ENCODE data around the gene PEAR1.

Gene PEAR1

DNA sequence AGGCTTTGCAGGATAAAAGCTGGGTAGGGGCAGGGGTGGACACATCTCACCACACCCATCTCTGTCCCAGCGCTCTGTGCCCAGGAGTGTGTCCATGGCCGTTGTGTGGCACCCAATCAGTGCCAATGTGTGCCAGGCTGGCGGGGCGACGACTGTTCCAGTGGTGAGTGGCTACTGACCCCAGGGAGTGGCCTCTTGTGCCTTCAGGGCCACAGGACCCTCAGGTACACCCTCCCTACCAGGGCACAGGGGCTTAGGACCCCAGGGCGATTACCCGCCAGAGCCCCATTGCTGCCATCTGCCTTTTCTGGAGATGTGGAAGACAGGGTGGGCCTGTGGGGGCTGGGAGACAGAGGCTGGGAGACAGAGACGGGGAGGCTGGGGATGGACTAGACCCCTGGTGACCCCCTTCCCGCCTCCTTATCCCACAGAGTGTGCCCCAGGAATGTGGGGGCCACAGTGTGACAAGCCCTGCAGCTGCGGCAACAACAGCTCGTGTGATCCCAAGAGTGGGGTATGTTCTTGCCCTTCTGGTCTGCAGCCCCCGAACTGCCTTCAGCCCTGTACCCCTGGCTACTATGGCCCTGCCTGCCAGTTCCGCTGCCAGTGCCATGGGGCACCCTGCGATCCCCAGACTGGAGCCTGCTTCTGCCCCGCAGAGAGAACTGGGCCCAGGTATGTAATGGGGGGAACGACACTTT, 12.8 kb downstream of the PEAR1 start:
- Histone ChIP-seq H3K9ac (ENCODE audit: low read depth in 1 of 2, low read length in 2 of 2) (no peak overlapping the region), H3K4me1 (ENCODE audit: control insufficient read depth in 1 of 2, insufficient read depth in 2 of 2, low read length in 2 of 2) (peaks cover 5% of the 10 kb centered on the region in 2 donors), H3K4me3 (ENCODE audit: low read depth in 1 of 2, low read length in 2 of 2) (no peak overlapping the region), H3K36me3 (ENCODE audit: control insufficient read depth in 1 of 2, insufficient read depth in 2 of 2, low read length in 2 of 2) (no peaks in the 10 kb centered on the region), H3K9me3 (ENCODE audit: control insufficient read depth in 1 of 2, low read length in 2 of 2) (no peaks in the 10 kb centered on the region), H3K27ac (ENCODE audit: low read depth, low read length) (no peak overlapping the region), H3K27me3 (ENCODE audit: control insufficient read depth in 1 of 2, insufficient read depth in 2 of 2, low read length in 2 of 2) (peaks cover 9 to 21% of the 10 kb centered on the region in 2 donors)

GRCh38 chr1:156908541-156908940, 15.0 kb downstream of the PEAR1 start:
- Histone ChIP-seq H3K9me3 (ENCODE audit: control insufficient read depth in 1 of 2, low read length in 2 of 2) (no peaks in the 10 kb centered on the region), H3K9ac (ENCODE audit: low read depth in 1 of 2, low read length in 2 of 2) (no peak overlapping the region), H3K27me3 (ENCODE audit: control insufficient read depth in 1 of 2, insufficient read depth in 2 of 2, low read length in 2 of 2) (peaks cover 9 to 21% of the 10 kb centered on the region in 2 donors), H3K4me3 (ENCODE audit: low read depth in 1 of 2, low read length in 2 of 2) (no peak overlapping the region), H3K27ac (ENCODE audit: low read depth, low read length) (no peak overlapping the region), H3K36me3 (ENCODE audit: control insufficient read depth in 1 of 2, insufficient read depth in 2 of 2, low read length in 2 of 2) (no peaks in the 10 kb centered on the region), H3K4me1 (ENCODE audit: control insufficient read depth in 1 of 2, insufficient read depth in 2 of 2, low read length in 2 of 2) (peaks cover 5% of the 10 kb centered on the region in 2 donors)

DNA sequence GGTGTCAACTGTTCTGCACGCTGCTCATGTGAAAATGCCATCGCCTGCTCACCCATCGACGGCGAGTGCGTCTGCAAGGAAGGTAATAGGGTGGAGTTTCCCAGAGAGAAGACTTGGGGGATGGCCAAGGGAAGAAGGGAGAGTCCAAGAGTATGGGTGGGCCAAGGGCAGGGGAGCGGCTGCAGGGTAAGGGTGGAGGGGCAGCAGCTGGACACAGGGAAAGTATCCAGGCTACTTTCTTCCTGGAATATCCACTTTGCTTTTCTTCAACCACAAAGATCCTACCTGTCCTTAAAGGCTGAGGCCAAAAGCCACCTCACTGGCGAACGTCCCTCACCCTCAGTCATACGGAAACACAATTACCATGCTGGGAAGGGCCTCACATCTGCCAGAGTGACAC, 15.4 kb downstream of the PEAR1 start:
- Histone ChIP-seq H3K27ac (ENCODE audit: low read depth, low read length) (no peak overlapping the region), H3K27me3 (ENCODE audit: control insufficient read depth in 1 of 2, insufficient read depth in 2 of 2, low read length in 2 of 2) (peaks cover 9 to 21% of the 10 kb centered on the region in 2 donors), H3K9me3 (ENCODE audit: control insufficient read depth in 1 of 2, low read length in 2 of 2) (no peaks in the 10 kb centered on the region), H3K4me3 (ENCODE audit: low read depth in 1 of 2, low read length in 2 of 2) (no peak overlapping the region), H3K4me1 (ENCODE audit: control insufficient read depth in 1 of 2, insufficient read depth in 2 of 2, low read length in 2 of 2) (peaks cover 5% of the 10 kb centered on the region in 2 donors), H3K36me3 (ENCODE audit: control insufficient read depth in 1 of 2, insufficient read depth in 2 of 2, low read length in 2 of 2) (no peaks in the 10 kb centered on the region), H3K9ac (ENCODE audit: low read depth in 1 of 2, low read length in 2 of 2) (no peak overlapping the region)

- Histone ChIP-seq H3K9ac (ENCODE audit: low read depth in 1 of 2, low read length in 2 of 2) (no peak overlapping the region), H3K9me3 (ENCODE audit: control insufficient read depth in 1 of 2, low read length in 2 of 2) (no peaks in the 10 kb centered on the region), H3K4me1 (ENCODE audit: control insufficient read depth in 1 of 2, insufficient read depth in 2 of 2, low read length in 2 of 2) (peaks cover 2 to 5% of the 10 kb centered on the region in 2 donors), H3K27ac (ENCODE audit: low read depth, low read length) (no peak overlapping the region), H3K27me3 (ENCODE audit: control insufficient read depth in 1 of 2, insufficient read depth in 2 of 2, low read length in 2 of 2) (peaks cover 9 to 27% of the 10 kb centered on the region in 2 donors), H3K36me3 (ENCODE audit: control insufficient read depth in 1 of 2, insufficient read depth in 2 of 2, low read length in 2 of 2) (no peaks in the 10 kb centered on the region), H3K4me3 (ENCODE audit: low read depth in 1 of 2, low read length in 2 of 2) (no peak overlapping the region)
These were observed 16.2 kb downstream of the PEAR1 start for GRCh38 chr1:156909671-156910070.

- H3K9ac ChIP-seq (ENCODE audit: low read depth in 1 of 2, low read length in 2 of 2) = no peak overlapping the region
- H3K27me3 ChIP-seq (ENCODE audit: control insufficient read depth in 1 of 2, insufficient read depth in 2 of 2, low read length in 2 of 2) = peaks cover 9 to 31% of the 10 kb centered on the region in 2 donors
- no peak overlapping the region for H3K27ac ChIP-seq (ENCODE audit: low read depth, low read length)
- peaks cover 0 to 5% of the 10 kb centered on the region in 2 donors for H3K4me1 ChIP-seq (ENCODE audit: control insufficient read depth in 1 of 2, insufficient read depth in 2 of 2, low read length in 2 of 2)
- peaks cover 0 to 2% of the 10 kb centered on the region in 2 donors for H3K36me3 ChIP-seq (ENCODE audit: control insufficient read depth in 1 of 2, insufficient read depth in 2 of 2, low read length in 2 of 2)
- H3K9me3 ChIP-seq (ENCODE audit: control insufficient read depth in 1 of 2, low read length in 2 of 2) = no peaks in the 10 kb centered on the region
- no peak overlapping the region for H3K4me3 ChIP-seq (ENCODE audit: low read depth in 1 of 2, low read length in 2 of 2)
These were observed 16.8 kb downstream of the PEAR1 start for GRCh38 chr1:156910309-156910782.

DNA sequence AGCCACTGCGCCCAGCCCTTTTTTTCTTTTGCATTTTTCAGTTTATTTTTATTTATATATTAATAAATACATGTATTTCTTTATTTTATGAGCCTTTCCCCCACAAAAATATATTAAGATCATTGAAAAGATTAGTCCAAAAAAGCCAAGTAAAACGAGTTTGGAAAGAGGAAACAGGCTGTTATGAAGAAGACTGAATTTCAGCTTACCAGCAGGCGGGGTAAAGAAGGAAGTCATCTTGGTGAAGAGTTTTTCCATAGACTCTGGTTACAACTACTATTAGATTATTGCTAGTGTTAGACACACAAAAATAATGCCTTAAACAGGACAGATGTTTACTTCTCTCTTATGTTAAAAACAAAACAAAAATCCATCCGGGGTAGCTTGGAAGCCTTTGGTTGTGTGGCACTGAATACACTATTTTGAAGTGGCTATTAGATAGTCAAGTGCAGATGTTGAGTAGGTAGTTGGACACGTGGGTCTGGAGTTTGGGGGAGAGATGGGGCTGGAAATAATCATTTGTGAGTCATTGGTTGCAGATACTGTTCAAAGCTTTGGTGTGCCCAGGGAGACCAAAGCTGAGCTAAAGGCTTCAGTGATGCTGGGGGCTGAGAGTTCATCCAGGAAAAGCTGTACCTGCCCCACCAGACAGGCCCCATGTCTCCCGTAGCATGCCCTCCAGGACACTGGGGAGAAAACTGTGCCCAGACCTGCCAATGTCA, 18.2 kb downstream of the PEAR1 start:
- peaks cover 9 to 29% of the 10 kb centered on the region in 2 donors for H3K27me3 ChIP-seq (ENCODE audit: control insufficient read depth in 1 of 2, insufficient read depth in 2 of 2, low read length in 2 of 2)
- H3K9ac ChIP-seq (ENCODE audit: low read depth in 1 of 2, low read length in 2 of 2) = no peak overlapping the region
- no peak overlapping the region for H3K27ac ChIP-seq (ENCODE audit: low read depth, low read length)
- peaks cover 0 to 5% of the 10 kb centered on the region in 2 donors for H3K4me1 ChIP-seq (ENCODE audit: control insufficient read depth in 1 of 2, insufficient read depth in 2 of 2, low read length in 2 of 2)
- no peaks in the 10 kb centered on the region for H3K9me3 ChIP-seq (ENCODE audit: control insufficient read depth in 1 of 2, low read length in 2 of 2)
- H3K36me3 ChIP-seq (ENCODE audit: control insufficient read depth in 1 of 2, insufficient read depth in 2 of 2, low read length in 2 of 2) = peaks cover 0 to 4% of the 10 kb centered on the region in 2 donors
- no peak overlapping the region for H3K4me3 ChIP-seq (ENCODE audit: low read depth in 1 of 2, low read length in 2 of 2)

GRCh38 chr1:156912310-156912709, 18.8 kb downstream of the PEAR1 start:
- Histone ChIP-seq H3K27ac (ENCODE audit: low read depth, low read length) (no peak overlapping the region), H3K36me3 (ENCODE audit: control insufficient read depth in 1 of 2, insufficient read depth in 2 of 2, low read length in 2 of 2) (peaks cover 0 to 4% of the 10 kb centered on the region in 2 donors), H3K4me1 (ENCODE audit: control insufficient read depth in 1 of 2, insufficient read depth in 2 of 2, low read length in 2 of 2) (peaks cover 0 to 5% of the 10 kb centered on the region in 2 donors), H3K4me3 (ENCODE audit: low read depth in 1 of 2, low read length in 2 of 2) (no peak overlapping the region), H3K9ac (ENCODE audit: low read depth in 1 of 2, low read length in 2 of 2) (no peak overlapping the region), H3K9me3 (ENCODE audit: control insufficient read depth in 1 of 2, low read length in 2 of 2) (no peaks in the 10 kb centered on the region), H3K27me3 (ENCODE audit: control insufficient read depth in 1 of 2, insufficient read depth in 2 of 2, low read length in 2 of 2) (peaks cover 9 to 27% of the 10 kb centered on the region in 2 donors)

DNA sequence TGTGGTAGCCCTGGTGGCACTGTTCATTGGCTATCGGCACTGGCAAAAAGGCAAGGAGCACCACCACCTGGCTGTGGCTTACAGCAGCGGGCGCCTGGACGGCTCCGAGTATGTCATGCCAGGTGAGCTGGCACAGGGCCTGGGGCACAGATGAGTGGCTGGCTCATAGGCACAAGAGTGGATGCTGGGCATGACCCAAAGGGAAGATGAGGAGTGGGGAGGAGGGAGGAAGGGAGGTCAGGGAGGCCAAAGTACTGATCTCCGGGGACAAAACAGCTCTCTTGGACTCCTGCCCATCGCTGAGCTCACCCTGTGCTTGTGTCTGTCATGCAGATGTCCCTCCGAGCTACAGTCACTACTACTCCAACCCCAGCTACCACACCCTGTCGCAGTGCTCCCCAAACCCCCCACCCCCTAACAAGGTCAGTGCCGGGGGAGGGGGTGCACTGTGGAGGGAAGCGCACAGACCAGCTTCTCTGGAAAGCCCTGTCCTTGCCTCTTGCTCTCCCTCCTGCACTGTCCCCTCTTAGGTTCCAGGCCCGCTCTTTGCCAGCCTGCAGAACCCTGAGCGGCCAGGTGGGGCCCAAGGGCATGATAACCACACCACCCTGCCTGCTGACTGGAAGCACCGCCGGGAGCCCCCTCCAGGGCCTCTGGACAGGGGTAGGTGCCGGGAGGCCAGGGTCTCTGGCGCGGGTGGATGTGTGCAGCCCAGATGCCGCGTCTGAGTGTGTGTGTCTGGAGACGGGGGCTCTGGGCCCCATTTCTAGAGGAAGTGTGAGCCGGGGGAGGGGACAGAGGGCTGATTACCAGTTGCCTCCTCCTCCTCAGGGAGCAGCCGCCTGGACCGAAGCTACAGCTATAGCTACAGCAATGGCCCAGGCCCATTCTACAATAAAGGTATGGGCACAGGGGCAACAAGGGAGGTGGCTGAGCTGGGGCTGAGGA, 19.6 kb downstream of the PEAR1 start:
- H3K27me3 ChIP-seq (ENCODE audit: control insufficient read depth in 1 of 2, insufficient read depth in 2 of 2, low read length in 2 of 2) = peaks cover 9 to 27% of the 10 kb centered on the region in 2 donors
- H3K9me3 ChIP-seq (ENCODE audit: control insufficient read depth in 1 of 2, low read length in 2 of 2) = no peaks in the 10 kb centered on the region
- no peak overlapping the region for H3K4me3 ChIP-seq (ENCODE audit: low read depth in 1 of 2, low read length in 2 of 2)
- H3K4me1 ChIP-seq (ENCODE audit: control insufficient read depth in 1 of 2, insufficient read depth in 2 of 2, low read length in 2 of 2) = peaks cover 0 to 5% of the 10 kb centered on the region in 2 donors
- no peak overlapping the region for H3K27ac ChIP-seq (ENCODE audit: low read depth, low read length)
- H3K9ac ChIP-seq (ENCODE audit: low read depth in 1 of 2, low read length in 2 of 2) = no peak overlapping the region
- H3K36me3 ChIP-seq (ENCODE audit: control insufficient read depth in 1 of 2, insufficient read depth in 2 of 2, low read length in 2 of 2) = peaks cover 0 to 4% of the 10 kb centered on the region in 2 donors

GRCh38 chr1:156913809-156914387, 20.4 kb downstream of the PEAR1 start:
- Histone ChIP-seq H3K27ac (ENCODE audit: low read depth, low read length) (no peak overlapping the region), H3K9me3 (ENCODE audit: control insufficient read depth in 1 of 2, low read length in 2 of 2) (no peaks in the 10 kb centered on the region), H3K36me3 (ENCODE audit: control insufficient read depth in 1 of 2, insufficient read depth in 2 of 2, low read length in 2 of 2) (peaks cover 0 to 4% of the 10 kb centered on the region in 2 donors), H3K9ac (ENCODE audit: low read depth in 1 of 2, low read length in 2 of 2) (no peak overlapping the region), H3K4me3 (ENCODE audit: low read depth in 1 of 2, low read length in 2 of 2) (no peak overlapping the region), H3K27me3 (ENCODE audit: control insufficient read depth in 1 of 2, insufficient read depth in 2 of 2, low read length in 2 of 2) (peaks cover 6 to 20% of the 10 kb centered on the region in 2 donors), H3K4me1 (ENCODE audit: control insufficient read depth in 1 of 2, insufficient read depth in 2 of 2, low read length in 2 of 2) (peaks cover 0 to 5% of the 10 kb centered on the region in 2 donors)

All from duodenal mucosa (tissue), 2 donors.